A673 (cell line): Measurements from ENCODE around the gene NRDC.
"Not testable (repeated sequence)": the region's sequence is repeated elsewhere in the genome, so short reads cannot be mapped to it uniquely, and the experiment has no call there.

ENCODE experiments used
- EZH2 ChIP-seq: fragments of 200-600 bp; sonication (generic); IDR thresholded peaks from 2 replicates; pipeline ENCODE4 v1.6.1; 2017; ENCODE audit warnings: borderline replicate concordance, low read depth, mild to moderate bottlenecking, mixed read lengths, antibody characterized with exemption, low read length; ENCODE audit not compliant: poor library complexity, severe bottlenecking
- TF ChIP-seq, protein P1 (sequence below): fragments of 300-800, 200-600 bp; sonication (generic); conservative IDR thresholded peaks from 2 replicates; pipeline ENCODE4 v1.5.1; 2017; ENCODE audit warnings: low read depth, mild to moderate bottlenecking, antibody characterized with exemption, low read length, moderate library complexity, mixed read lengths

DNA sequence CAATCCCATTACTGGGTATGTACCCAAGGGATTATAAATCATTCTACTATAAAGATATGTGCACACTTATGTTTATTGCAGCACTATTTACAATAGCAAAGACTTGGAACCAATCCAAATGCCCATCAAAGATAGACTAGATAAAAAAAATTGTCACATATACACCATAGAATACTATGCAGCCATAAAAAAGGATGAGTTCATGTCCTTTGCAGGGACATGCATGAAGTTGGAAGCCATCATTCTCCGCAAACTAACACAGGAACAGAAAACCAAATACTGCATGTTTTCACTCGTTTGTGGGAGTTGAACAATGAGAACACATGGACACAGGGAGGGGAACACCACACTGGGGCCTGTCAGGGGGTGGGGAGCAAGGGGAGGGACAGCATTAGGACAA, 16.2 kb upstream of the NRDC start:
- TF ChIP-seq, protein P1, sequence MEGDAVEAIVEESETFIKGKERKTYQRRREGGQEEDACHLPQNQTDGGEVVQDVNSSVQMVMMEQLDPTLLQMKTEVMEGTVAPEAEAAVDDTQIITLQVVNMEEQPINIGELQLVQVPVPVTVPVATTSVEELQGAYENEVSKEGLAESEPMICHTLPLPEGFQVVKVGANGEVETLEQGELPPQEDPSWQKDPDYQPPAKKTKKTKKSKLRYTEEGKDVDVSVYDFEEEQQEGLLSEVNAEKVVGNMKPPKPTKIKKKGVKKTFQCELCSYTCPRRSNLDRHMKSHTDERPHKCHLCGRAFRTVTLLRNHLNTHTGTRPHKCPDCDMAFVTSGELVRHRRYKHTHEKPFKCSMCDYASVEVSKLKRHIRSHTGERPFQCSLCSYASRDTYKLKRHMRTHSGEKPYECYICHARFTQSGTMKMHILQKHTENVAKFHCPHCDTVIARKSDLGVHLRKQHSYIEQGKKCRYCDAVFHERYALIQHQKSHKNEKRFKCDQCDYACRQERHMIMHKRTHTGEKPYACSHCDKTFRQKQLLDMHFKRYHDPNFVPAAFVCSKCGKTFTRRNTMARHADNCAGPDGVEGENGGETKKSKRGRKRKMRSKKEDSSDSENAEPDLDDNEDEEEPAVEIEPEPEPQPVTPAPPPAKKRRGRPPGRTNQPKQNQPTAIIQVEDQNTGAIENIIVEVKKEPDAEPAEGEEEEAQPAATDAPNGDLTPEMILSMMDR = not testable (repeated sequence)
- TF ChIP-seq EZH2 = not testable (repeated sequence)
